HL-60 (cell line): ENCODE measurements around the gene DLL1.

Source experiments
- CTCF ChIP-seq: IDR thresholded peaks from one replicate; pipeline ENCODE4 v1.5.1; 2011; ENCODE audit warnings: low read length, control low read depth, inconsistent platforms; ENCODE audit not compliant: insufficient read depth
- POLR2AphosphoS5 ChIP-seq: IDR thresholded peaks from 2 replicates; pipeline ENCODE4 v1.6.1; 2012; ENCODE audit warnings: low read depth
- TF ChIP-seq, protein P1 (sequence below): IDR thresholded peaks from 2 replicates; pipeline ENCODE4 v1.6.1; 2012; ENCODE audit warnings: low read depth; ENCODE audit not compliant: insufficient replicate concordance

- no peak for TF ChIP-seq CTCF
- no peak for TF ChIP-seq POLR2AphosphoS5
- TF ChIP-seq, protein P1, sequence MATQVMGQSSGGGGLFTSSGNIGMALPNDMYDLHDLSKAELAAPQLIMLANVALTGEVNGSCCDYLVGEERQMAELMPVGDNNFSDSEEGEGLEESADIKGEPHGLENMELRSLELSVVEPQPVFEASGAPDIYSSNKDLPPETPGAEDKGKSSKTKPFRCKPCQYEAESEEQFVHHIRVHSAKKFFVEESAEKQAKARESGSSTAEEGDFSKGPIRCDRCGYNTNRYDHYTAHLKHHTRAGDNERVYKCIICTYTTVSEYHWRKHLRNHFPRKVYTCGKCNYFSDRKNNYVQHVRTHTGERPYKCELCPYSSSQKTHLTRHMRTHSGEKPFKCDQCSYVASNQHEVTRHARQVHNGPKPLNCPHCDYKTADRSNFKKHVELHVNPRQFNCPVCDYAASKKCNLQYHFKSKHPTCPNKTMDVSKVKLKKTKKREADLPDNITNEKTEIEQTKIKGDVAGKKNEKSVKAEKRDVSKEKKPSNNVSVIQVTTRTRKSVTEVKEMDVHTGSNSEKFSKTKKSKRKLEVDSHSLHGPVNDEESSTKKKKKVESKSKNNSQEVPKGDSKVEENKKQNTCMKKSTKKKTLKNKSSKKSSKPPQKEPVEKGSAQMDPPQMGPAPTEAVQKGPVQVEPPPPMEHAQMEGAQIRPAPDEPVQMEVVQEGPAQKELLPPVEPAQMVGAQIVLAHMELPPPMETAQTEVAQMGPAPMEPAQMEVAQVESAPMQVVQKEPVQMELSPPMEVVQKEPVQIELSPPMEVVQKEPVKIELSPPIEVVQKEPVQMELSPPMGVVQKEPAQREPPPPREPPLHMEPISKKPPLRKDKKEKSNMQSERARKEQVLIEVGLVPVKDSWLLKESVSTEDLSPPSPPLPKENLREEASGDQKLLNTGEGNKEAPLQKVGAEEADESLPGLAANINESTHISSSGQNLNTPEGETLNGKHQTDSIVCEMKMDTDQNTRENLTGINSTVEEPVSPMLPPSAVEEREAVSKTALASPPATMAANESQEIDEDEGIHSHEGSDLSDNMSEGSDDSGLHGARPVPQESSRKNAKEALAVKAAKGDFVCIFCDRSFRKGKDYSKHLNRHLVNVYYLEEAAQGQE = no peak
Observed at GRCh38 chr6:170329321-170329720, 38.4 kb upstream of the DLL1 start.
